ENCODE measurements around the gene ITFG1. TPM values are rescaled to one million over a fixed set of nuclear protein-coding genes. Genes with fewer than 3 reads are reported as not detected.

Gene ITFG1
- total RNA-seq, 2 experiments from 2014 or later = 21.9 to 24.4 TPM

DNA sequence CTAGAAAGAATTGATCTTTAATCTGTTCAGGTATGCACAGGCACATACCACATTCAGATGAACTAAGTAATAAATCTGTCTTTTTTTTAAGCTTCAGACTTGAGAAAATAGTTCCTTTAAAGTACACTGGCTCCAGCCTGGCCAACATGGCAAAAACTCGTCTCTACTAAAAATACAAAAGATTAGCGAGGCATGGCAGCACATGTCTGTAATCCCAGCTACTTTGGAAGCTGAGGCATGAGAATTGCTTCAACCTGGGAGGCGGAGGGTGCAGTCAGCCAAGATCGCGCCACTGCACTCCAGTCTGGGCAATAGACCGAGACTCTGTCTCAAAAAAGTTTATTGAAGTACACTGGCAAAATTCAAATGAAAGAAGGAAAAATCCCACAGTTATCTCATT, 206.1 kb downstream of the ITFG1 start:
- Mint-ChIP-seq H3K9me3 (ENCODE audit: insufficient read depth) (no peaks in the 10 kb centered on the region), H3K36me3 (ENCODE audit: low read depth) (peaks cover 8% of the 10 kb centered on the region), H3K27ac (no peak overlapping the region), H3K4me1 (ENCODE audit: low read depth) (no peaks in the 10 kb centered on the region), H3K27me3 (ENCODE audit: low read depth) (no peaks in the 10 kb centered on the region), H3K4me3 (no peak overlapping the region)
- POLR2A ChIA-PET = no interaction called here
- DNase-seq = no peak
- CTCF ChIA-PET = no interaction called here
- ATAC-seq = no peak

DNA sequence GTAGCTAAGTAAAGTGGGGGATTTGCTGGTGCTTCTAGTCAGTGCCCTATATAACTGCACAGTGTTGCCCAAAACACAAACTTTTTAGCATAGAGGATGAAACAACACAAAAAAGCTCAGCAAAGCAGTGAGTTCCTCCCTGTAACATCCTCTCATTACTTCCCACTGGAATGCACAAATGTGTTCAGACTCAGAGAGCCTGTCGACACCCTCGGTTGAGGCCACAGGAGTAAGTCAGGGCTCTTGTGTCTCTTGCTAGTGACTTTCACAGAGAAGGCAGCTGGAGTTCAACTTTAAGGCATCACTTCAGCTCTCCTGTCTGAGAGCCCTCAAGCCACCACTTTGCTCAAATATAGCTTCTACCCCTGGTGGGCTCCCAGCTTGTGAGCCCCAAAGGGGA, 209.9 kb downstream of the ITFG1 start:
- DNase-seq (no peak), ATAC-seq (no peak)
- CTCF ChIA-PET = interaction anchor here (1.5 kb wide), 1 partner anchor 213 kb away, joined by 4 read pairs; no protein-coding TSS in a partner anchor
- no peaks in the 10 kb centered on the region for H3K36me3 Mint-ChIP-seq (ENCODE audit: low read depth)
- H3K4me3 Mint-ChIP-seq = no peak overlapping the region
- H3K27ac Mint-ChIP-seq = no peak overlapping the region
- H3K27me3 Mint-ChIP-seq (ENCODE audit: low read depth) = no peaks in the 10 kb centered on the region
- POLR2A ChIA-PET = no interaction called here
- no peaks in the 10 kb centered on the region for H3K9me3 Mint-ChIP-seq (ENCODE audit: insufficient read depth)
- no peaks in the 10 kb centered on the region for H3K4me1 Mint-ChIP-seq (ENCODE audit: low read depth)

DNA sequence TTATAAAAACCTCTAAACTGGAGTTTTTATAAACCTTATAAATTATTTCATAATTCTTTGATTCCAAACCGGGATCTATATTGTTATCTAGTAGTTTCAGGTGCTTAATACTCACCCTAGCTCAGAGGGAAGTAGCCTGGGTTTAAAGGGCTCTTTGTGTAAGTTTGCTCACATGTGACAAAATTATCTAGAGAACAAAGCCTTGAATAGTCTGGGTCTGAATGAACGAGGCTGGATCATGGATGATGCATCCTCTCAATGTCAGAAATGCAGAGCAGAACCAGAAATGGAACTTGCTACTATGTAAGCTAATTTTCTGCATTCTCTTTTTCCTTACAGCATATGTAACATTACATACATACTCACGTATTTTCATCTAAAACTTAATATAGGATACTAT, 213.2 kb downstream of the ITFG1 start:
- H3K4me3 Mint-ChIP-seq = no peak overlapping the region
- no peaks in the 10 kb centered on the region for H3K9me3 Mint-ChIP-seq (ENCODE audit: insufficient read depth)
- ChIA-PET POLR2A (no interaction called here), CTCF (interaction anchor here (1.2 kb wide), 1 partner anchor 14 kb away, joined by 3 read pairs; no protein-coding TSS in a partner anchor)
- no peaks in the 10 kb centered on the region for H3K4me1 Mint-ChIP-seq (ENCODE audit: low read depth)
- no peak overlapping the region for H3K27ac Mint-ChIP-seq
- no peak for ATAC-seq
- no peaks in the 10 kb centered on the region for H3K27me3 Mint-ChIP-seq (ENCODE audit: low read depth)
- DNase-seq = no peak
- no peaks in the 10 kb centered on the region for H3K36me3 Mint-ChIP-seq (ENCODE audit: low read depth)

DNA sequence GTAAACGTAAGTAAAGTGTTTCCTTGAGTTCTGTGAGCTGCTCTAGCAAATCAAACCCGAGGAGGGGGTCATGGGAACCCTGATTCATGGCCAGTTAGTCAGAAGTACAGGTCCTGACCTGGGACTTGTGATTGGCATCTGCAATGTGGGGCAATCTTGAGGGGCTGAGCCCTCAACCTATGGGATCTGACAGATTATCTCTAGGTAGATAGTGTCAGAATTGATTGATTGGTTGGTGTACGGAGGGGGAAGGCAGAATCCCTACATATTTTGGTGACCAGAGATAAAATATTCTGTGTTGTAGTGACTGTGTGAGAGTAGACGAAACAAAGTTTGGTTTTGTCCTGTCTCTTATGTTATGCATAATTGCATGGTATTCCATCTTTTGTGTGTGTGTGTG, 216.7 kb downstream of the ITFG1 start:
- ChIA-PET CTCF (no interaction called here), POLR2A (no interaction called here)
- Mint-ChIP-seq H3K9me3 (ENCODE audit: insufficient read depth) (no peaks in the 10 kb centered on the region), H3K36me3 (ENCODE audit: low read depth) (peaks cover 2% of the 10 kb centered on the region), H3K4me1 (ENCODE audit: low read depth) (no peaks in the 10 kb centered on the region), H3K27me3 (ENCODE audit: low read depth) (no peaks in the 10 kb centered on the region), H3K4me3 (no peak overlapping the region), H3K27ac (no peak overlapping the region)
- ATAC-seq (no peak), DNase-seq (no peak)

- Mint-ChIP-seq H3K27ac (no peak overlapping the region), H3K9me3 (ENCODE audit: insufficient read depth) (no peaks in the 10 kb centered on the region), H3K27me3 (ENCODE audit: low read depth) (no peaks in the 10 kb centered on the region), H3K4me1 (ENCODE audit: low read depth) (no peaks in the 10 kb centered on the region), H3K4me3 (no peak overlapping the region), H3K36me3 (ENCODE audit: low read depth) (peaks cover 2% of the 10 kb centered on the region)
- ATAC-seq = no peak
- ChIA-PET POLR2A (no interaction called here), CTCF (no interaction called here)
- DNase-seq = no peak
These were observed 219.8 kb downstream of the ITFG1 start for GRCh38 chr16:47241061-47241460.

- Mint-ChIP-seq H3K4me3 (no peak overlapping the region), H3K36me3 (ENCODE audit: low read depth) (peaks cover 2% of the 10 kb centered on the region)
- CTCF ChIA-PET = interaction anchor here (0.7 kb wide), 1 partner anchor 95 kb away, joined by 3 read pairs; no protein-coding TSS in a partner anchor
These were observed 224.1 kb downstream of the ITFG1 start for GRCh38 chr16:47236716-47237115.

GRCh38 chr16:47230296-47230695, 230.6 kb downstream of the ITFG1 start:
- POLR2A ChIA-PET = no interaction called here
- DNase-seq = no peak
- no peak overlapping the region for H3K4me3 Mint-ChIP-seq
- no peak for ATAC-seq
- no peaks in the 10 kb centered on the region for H3K27me3 Mint-ChIP-seq (ENCODE audit: low read depth)
- no peaks in the 10 kb centered on the region for H3K4me1 Mint-ChIP-seq (ENCODE audit: low read depth)
- no peaks in the 10 kb centered on the region for H3K9me3 Mint-ChIP-seq (ENCODE audit: insufficient read depth)
- no peak overlapping the region for H3K27ac Mint-ChIP-seq
- CTCF ChIA-PET = no interaction called here
- H3K36me3 Mint-ChIP-seq (ENCODE audit: low read depth) = peaks cover 8% of the 10 kb centered on the region

More at GRCh38 chr16:47236716-47237115, 224.1 kb downstream of the ITFG1 start:
- POLR2A ChIA-PET = no interaction called here
- no peaks in the 10 kb centered on the region for H3K27me3 Mint-ChIP-seq (ENCODE audit: low read depth)
- ATAC-seq (no peak), DNase-seq (no peak)
- H3K9me3 Mint-ChIP-seq (ENCODE audit: insufficient read depth) = no peaks in the 10 kb centered on the region
- no peak overlapping the region for H3K27ac Mint-ChIP-seq
- no peaks in the 10 kb centered on the region for H3K4me1 Mint-ChIP-seq (ENCODE audit: low read depth)

GRCh38 chr16:47229053-47230050, 231.5 kb downstream of the ITFG1 start:
- ATAC-seq (no peak), DNase-seq (no peak)
- no peak overlapping the region for H3K27ac Mint-ChIP-seq
- ChIA-PET CTCF (no interaction called here), POLR2A (no interaction called here)
- H3K36me3 Mint-ChIP-seq (ENCODE audit: low read depth) = peaks cover 8% of the 10 kb centered on the region
- no peaks in the 10 kb centered on the region for H3K9me3 Mint-ChIP-seq (ENCODE audit: insufficient read depth)
- no peaks in the 10 kb centered on the region for H3K4me1 Mint-ChIP-seq (ENCODE audit: low read depth)
- H3K27me3 Mint-ChIP-seq (ENCODE audit: low read depth) = no peaks in the 10 kb centered on the region
- H3K4me3 Mint-ChIP-seq = no peak overlapping the region

- Mint-ChIP-seq H3K27ac (no peak overlapping the region), H3K9me3 (ENCODE audit: insufficient read depth) (no peaks in the 10 kb centered on the region), H3K36me3 (ENCODE audit: low read depth) (peaks cover 8% of the 10 kb centered on the region), H3K4me1 (ENCODE audit: low read depth) (no peaks in the 10 kb centered on the region), H3K4me3 (no peak overlapping the region), H3K27me3 (ENCODE audit: low read depth) (no peaks in the 10 kb centered on the region)
- CTCF ChIA-PET = no interaction called here
- ATAC-seq = no peak
- DNase-seq = no peak
- POLR2A ChIA-PET = no interaction called here
These were observed 232.6 kb downstream of the ITFG1 start for GRCh38 chr16:47228241-47228640.

DNA sequence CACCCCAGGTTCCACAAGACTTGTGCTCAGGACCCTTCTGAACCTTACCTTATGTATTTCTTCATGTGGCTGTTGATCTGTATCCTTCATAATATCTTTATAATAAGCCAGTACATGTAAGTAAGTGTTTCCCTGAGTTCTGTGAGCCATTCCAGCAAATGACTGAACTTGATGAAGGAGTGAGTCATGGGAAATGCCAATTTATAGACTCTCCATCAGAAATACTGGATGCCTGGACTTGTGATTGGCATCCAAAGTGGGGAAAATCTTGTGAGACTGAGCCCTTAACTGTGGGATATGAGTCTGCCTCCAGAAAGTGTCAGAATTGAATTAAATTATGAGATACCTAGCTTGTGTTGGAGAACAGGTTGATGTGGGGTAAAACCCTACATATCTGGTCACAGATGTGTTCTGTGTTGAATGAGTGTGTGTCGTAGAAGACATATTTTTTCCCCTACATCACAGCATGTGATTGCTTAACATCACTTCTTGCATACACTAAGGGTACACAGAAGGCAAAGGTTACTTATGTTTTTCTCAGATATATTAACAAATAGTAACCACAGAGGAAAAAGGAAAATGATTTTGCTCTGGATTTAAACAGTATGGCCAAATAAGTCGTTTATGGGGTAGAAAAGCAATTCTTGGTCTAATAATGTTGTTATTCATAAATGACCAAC, 247.0 kb downstream of the ITFG1 start:
- ChIA-PET CTCF (no interaction called here), POLR2A (no interaction called here)
- DNase-seq = no peak
- no peak for ATAC-seq
- Mint-ChIP-seq H3K4me1 (ENCODE audit: low read depth) (no peaks in the 10 kb centered on the region), H3K27me3 (ENCODE audit: low read depth) (no peaks in the 10 kb centered on the region), H3K36me3 (ENCODE audit: low read depth) (peaks cover 9% of the 10 kb centered on the region), H3K4me3 (no peak overlapping the region), H3K27ac (no peak overlapping the region), H3K9me3 (ENCODE audit: insufficient read depth) (no peaks in the 10 kb centered on the region)

DNA sequence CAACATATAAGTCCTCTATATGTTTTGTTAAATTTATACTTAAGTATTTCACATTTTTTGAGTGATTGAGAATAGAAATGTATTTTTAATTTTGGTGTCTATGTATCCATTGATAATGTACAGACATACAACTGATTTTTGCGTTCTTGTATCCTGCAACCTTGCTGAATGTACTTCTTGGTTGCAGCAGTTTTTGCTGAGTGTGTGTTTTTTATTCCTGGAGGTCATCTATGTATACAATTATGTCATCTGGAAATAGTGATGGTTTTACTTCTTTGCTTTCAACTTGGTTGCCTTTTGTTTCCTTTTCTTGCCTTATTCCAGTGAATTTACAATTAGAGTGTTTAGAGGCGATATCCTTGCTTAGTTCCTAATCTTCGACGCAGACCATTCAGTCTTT, 249.6 kb downstream of the ITFG1 start:
- Mint-ChIP-seq H3K4me1 (ENCODE audit: low read depth) (no peaks in the 10 kb centered on the region), H3K9me3 (ENCODE audit: insufficient read depth) (no peaks in the 10 kb centered on the region), H3K36me3 (ENCODE audit: low read depth) (peaks cover 5% of the 10 kb centered on the region), H3K4me3 (no peak overlapping the region), H3K27me3 (ENCODE audit: low read depth) (no peaks in the 10 kb centered on the region), H3K27ac (no peak overlapping the region)
- POLR2A ChIA-PET = no interaction called here
- DNase-seq = no peak
- CTCF ChIA-PET = no interaction called here
- no peak for ATAC-seq

DNA sequence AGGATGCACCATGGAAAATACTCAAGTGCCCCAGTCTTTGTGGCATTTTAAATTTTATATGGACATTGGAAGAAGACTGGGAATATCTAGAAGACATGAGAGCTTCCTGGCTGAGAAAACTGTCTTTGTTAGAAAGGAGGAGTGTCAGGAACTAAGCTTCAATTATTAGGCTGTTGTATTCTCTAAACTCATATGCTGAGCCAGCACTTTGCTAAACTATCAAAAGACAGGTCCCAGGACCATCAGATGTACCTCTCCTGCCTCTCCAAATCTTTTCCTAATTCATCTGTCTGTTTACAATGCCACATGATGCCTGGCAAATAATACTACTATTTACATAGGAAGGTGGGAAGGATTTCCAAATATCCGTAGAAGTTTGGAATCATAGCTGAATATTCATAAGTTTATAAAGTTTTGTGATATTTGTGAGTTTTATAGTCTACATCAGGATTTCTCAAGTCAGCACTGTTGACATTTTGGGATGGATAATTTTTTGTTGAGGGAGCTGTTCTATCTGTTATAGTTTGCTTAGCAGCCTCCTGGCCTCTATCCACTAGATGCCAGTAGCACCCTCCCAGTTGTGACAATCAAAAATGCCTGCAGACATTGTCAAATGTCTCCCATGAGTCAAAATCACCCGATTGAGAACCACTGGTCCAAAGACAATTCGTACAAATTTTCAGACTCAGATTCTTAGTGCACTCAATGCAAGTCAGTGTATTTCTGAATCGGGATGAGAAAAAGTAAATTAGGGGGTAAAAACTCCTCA, 255.9 kb downstream of the ITFG1 start:
- ChIA-PET CTCF (interaction anchor here (0.9 kb wide), 1 partner anchor 63 kb away, joined by 3 read pairs; no protein-coding TSS in a partner anchor), POLR2A (no interaction called here)
- no peak overlapping the region for H3K4me3 Mint-ChIP-seq
- no peak for DNase-seq
- no peaks in the 10 kb centered on the region for H3K4me1 Mint-ChIP-seq (ENCODE audit: low read depth)
- H3K27ac Mint-ChIP-seq = no peak overlapping the region
- no peaks in the 10 kb centered on the region for H3K27me3 Mint-ChIP-seq (ENCODE audit: low read depth)
- H3K36me3 Mint-ChIP-seq (ENCODE audit: low read depth) = no peaks in the 10 kb centered on the region
- no peaks in the 10 kb centered on the region for H3K9me3 Mint-ChIP-seq (ENCODE audit: insufficient read depth)
- no peak for ATAC-seq

Measured in activated CD8-positive, alpha-beta T cell treated with anti-CD3 and anti-CD28 coated beads, Interleukin-2, amount 10 ng/mL, durations not matched to agents 7 days and 5 days (primary cell).